Epithelial cell of proximal tubule (primary cell): ENCODE measurements around the gene GLS. TPM values are rescaled to one million over a fixed set of nuclear protein-coding genes. Genes with fewer than 3 reads are reported as not detected.

Experiments used
- total RNA-seq: library from RNA; depleted of rRNA; stranded (reverse); fragments of >200 nt; gene quantifications from 2 replicates; pipeline ENCODE4 v1.2.3, GENCODE V29; 2015

Gene GLS
- total RNA-seq, 1 donor from 2014 or later: 246 TPM

Other genes starting within 250 kb of the GLS start
- gene NAB1, start 231.7 kb upstream of the GLS start, total RNA-seq: 10.0 and 19.5 TPM in 2 replicates
- 50.5 and 86.9 TPM in 2 replicates for gene STAT1, start 133.3 kb downstream of the GLS start, total RNA-seq